Vagina (tissue), 2 donors: Measurements from ENCODE around the gene ZFP62.

ENCODE experiments used
- CTCF ChIP-seq, 3 experiments: fragments of 450-650 bp in 2 of 3; fragments of 200-600 bp in 1 of 3; sonication (generic) in 1 of 3; IDR thresholded peaks; one replicate each; pipeline ENCODE4 v1.5.1; 2017 to 2019; ENCODE audit warnings: antibody characterized with exemption in 3 of 3, mild to moderate bottlenecking in 2 of 3, moderate library complexity in 2 of 3
- POLR2A ChIP-seq, 2 donors: fragments of 450-650 bp; IDR thresholded peaks; one replicate each; pipeline ENCODE4 v1.6.1; 2017; ENCODE audit warnings: antibody characterized with exemption in 2 of 2, mild to moderate bottlenecking in 2 of 2, moderate library complexity in 2 of 2

- TF ChIP-seq POLR2A (IDR thresholded peaks at IDR 0.05) (peak in 1 of 2 donors; percentile 85), CTCF (IDR thresholded peaks at IDR 0.05) (no peak)
Measured at GRCh38 chr5:180831139-180832093, 29.7 kb downstream of the ZFP62 start.
